Testis (tissue), 3 donors: ENCODE results near the gene RARS2. TPM values are rescaled to one million over a fixed set of nuclear protein-coding genes. Genes with fewer than 3 reads are reported as not detected.
A peak's percentile ranks its signal among the peaks of the same experiment; 100 is the strongest.

ENCODE experiments used
- DNase-seq: peaks from one replicate; pipeline ENCODE4 v3.0.0-alpha.2; 2019
- H3K27ac ChIP-seq, 2 donors: fragments of 200-600 bp; sonication (generic); one replicate each; pipeline ENCODE4 v1.5.1; 2019
- H3K27me3 ChIP-seq: fragments of 200-600 bp; sonication (generic); one replicate; pipeline ENCODE4 v1.5.1; 2019
- H3K36me3 ChIP-seq: fragments of 200-600 bp; sonication (generic); one replicate; pipeline ENCODE4 v1.5.1; 2017; ENCODE audit warnings: low read depth; ENCODE audit errors: missing control alignments
- H3K4me1 ChIP-seq: fragments of 200-600 bp; sonication (generic); one replicate; pipeline ENCODE4 v1.5.1; 2019
- H3K4me3 ChIP-seq, 2 donors: fragments of 200-600 bp; sonication (generic); one replicate each; pipeline ENCODE4 v1.5.1; 2017 to 2019
- H3K9me3 ChIP-seq: fragments of 200-600 bp; sonication (generic); one replicate; pipeline ENCODE4 v1.5.1; 2017
- CTCF ChIP-seq, 3 experiments: fragments of 450-650 bp in 2 of 3; fragments of 200-600 bp in 1 of 3; sonication (generic) in 1 of 3; IDR thresholded peaks; one replicate each; pipeline ENCODE4 v1.5.1; 2016 to 2019; ENCODE audit warnings: antibody characterized with exemption in 3 of 3, mild to moderate bottlenecking in 2 of 3, moderate library complexity in 1 of 3
- POLR2A ChIP-seq: fragments of 450-650 bp; IDR thresholded peaks from one replicate; pipeline ENCODE4 v1.6.1; 2017; ENCODE audit warnings: antibody characterized with exemption, mild to moderate bottlenecking, moderate library complexity
- WGBS, 2 donors: methylation state at CpG; one replicate each; pipeline ENCODE4 v1.1.5; 2018; 5-methylcytosine and 5-hydroxymethylcytosine counted together
- intact Hi-C: fragments of 100-400 bp; cut with DNase I; formaldehyde crosslinking; loops from one replicate; pipeline ENCODE4 v1.15.1; 2023; ENCODE audit warnings: low total_unique reads
- polyA plus RNA-seq: library from polyadenylated mRNA; stranded (reverse); fragments of 350-450 nt; fragmentation: Illumina TruSeq; extraction: RNeasy Lipid Tissue Mini Kit (QIAGEN cat#74804); gene quantifications from one replicate; pipeline ENCODE4 v1.2.3, GENCODE V29; 2014; ENCODE audit warnings: low read depth, low replicate concordance; ENCODE audit not compliant: insufficient read depth
- total RNA-seq, 2 donors: library from RNA; depleted of rRNA; stranded (reverse); fragments of >200 nt; gene quantifications; one replicate each; pipeline ENCODE4 v1.2.3, GENCODE V29; 2016

The RARS2 gene
- total and polyA plus RNA-seq, 3 donors from 2014 or later: 33.1 to 50.9 (median 35.7) TPM

DNA sequence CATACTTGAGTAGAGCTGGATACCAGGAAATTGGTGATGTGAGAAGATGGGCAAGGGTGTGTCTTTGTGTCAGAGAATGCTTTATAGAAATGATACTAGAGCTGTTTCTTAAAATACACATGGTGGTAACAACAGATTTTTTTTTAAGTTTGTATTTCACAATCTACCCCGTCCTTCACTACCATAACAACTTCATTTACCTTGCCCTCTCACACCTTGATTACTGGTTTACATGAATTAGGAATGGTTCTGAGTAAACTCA, 45.4 kb downstream of the RARS2 start:
- intact Hi-C loops: no loop called here
- Histone ChIP-seq H3K36me3 (no peaks in the 10 kb centered on the region), H3K4me1 (no peaks in the 10 kb centered on the region), H3K27me3 (no peaks in the 10 kb centered on the region), H3K4me3 (no peak overlapping the region), H3K9me3 (no peaks in the 10 kb centered on the region), H3K27ac (no peak overlapping the region)
- WGBS, 2 donors: 88 to 91% methylated on average over 1 of the region's 1 CpG
- TF ChIP-seq POLR2A: no peak
- TF ChIP-seq CTCF (IDR thresholded peaks at IDR 0.05): no peak
- no peak for DNase-seq

GRCh38 chr6:87543696-87544473, 45.9 kb downstream of the RARS2 start:
- H3K4me1 ChIP-seq: no peaks in the 10 kb centered on the region
- H3K36me3 ChIP-seq: no peaks in the 10 kb centered on the region
- no peaks in the 10 kb centered on the region for H3K9me3 ChIP-seq
- intact Hi-C loops: no loop called here
- H3K4me3 ChIP-seq: no peak overlapping the region
- no peak for DNase-seq
- no peak overlapping the region for H3K27ac ChIP-seq
- 72 to 90% methylated on average over 4 of the region's 4 CpGs for WGBS, 2 donors
- TF ChIP-seq POLR2A: no peak
- TF ChIP-seq CTCF (IDR thresholded peaks at IDR 0.05): no peak
- no peaks in the 10 kb centered on the region for H3K27me3 ChIP-seq

DNA sequence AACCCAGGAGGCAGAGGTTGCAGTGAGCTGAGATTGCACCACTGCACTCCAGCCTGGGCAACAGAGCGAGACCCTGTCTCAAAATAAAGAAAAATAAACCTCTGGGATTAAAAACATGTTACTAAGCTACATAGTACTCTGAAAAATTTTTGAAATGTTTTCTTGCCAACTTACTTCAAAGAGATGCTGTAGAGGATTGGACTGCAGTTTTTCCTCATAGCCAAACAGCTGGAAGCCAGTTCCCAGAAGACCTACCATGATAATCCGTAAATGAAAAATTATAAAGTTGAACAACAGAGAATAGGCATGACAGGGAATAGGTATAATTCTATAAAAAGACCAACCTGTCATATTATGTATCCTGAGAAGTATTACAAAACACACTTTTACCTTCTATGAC, 48.0 kb downstream of the RARS2 start:
- no peaks in the 10 kb centered on the region for H3K36me3 ChIP-seq

DNA sequence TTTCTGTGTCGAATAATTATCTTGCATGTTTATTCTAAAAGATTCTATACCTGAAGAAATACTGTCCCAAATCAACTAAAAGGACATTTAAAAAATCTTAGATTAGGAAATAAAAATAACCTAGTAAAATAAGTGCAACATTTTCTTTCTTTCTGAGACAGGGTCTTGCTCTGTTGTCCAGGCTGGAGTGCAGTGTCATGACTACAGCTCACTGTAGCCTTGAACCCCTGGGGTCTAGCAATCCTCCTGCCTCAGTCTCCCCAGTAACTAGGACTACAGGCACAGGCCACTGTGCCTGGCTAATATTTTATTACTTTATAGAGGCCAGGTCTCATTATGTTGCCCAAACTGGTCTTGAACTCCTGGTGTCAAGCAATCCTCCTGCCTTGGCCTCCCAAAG, 48.7 kb downstream of the RARS2 start:
- intact Hi-C loops: no loop called here
- H3K4me3 ChIP-seq: no peak overlapping the region
- H3K4me1 ChIP-seq: no peaks in the 10 kb centered on the region
- H3K27ac ChIP-seq: peak overlapping the region in 1 of 2 donors; percentile 26
- no peak for DNase-seq
- no peaks in the 10 kb centered on the region for H3K36me3 ChIP-seq
- H3K27me3 ChIP-seq: no peaks in the 10 kb centered on the region
- 65 to 68% methylated on average over 1 of the region's 1 CpG for WGBS, 2 donors
- TF ChIP-seq POLR2A (no peak), CTCF (IDR thresholded peaks at IDR 0.05) (no peak)
- H3K9me3 ChIP-seq: no peaks in the 10 kb centered on the region

More for the DNA sequence above, 48.0 kb downstream of the RARS2 start:
- H3K27me3 ChIP-seq: no peaks in the 10 kb centered on the region
- no peaks in the 10 kb centered on the region for H3K9me3 ChIP-seq
- TF ChIP-seq POLR2A: no peak
- TF ChIP-seq CTCF (IDR thresholded peaks at IDR 0.05): no peak
- intact Hi-C loops: no loop called here
- H3K27ac ChIP-seq: no peak overlapping the region
- no peaks in the 10 kb centered on the region for H3K4me1 ChIP-seq
- no peak for DNase-seq
- 53 to 73% methylated on average over 2 of the region's 2 CpGs for WGBS, 2 donors
- no peak overlapping the region for H3K4me3 ChIP-seq

GRCh38 chr6:87540539-87540938, 49.2 kb downstream of the RARS2 start:
- Histone ChIP-seq H3K9me3 (no peaks in the 10 kb centered on the region), H3K4me3 (no peak overlapping the region), H3K4me1 (no peaks in the 10 kb centered on the region), H3K36me3 (no peaks in the 10 kb centered on the region), H3K27ac (peak overlapping the region in 1 of 2 donors; percentile 26), H3K27me3 (no peaks in the 10 kb centered on the region)
- intact Hi-C loops: no loop called here
- 21 to 38% methylated on average over 4 of the region's 4 CpGs for WGBS, 2 donors
- no peak for DNase-seq
- TF ChIP-seq POLR2A (no peak), CTCF (IDR thresholded peaks at IDR 0.05) (no peak)
